ENCODE measurements around the gene FEM1C.

FEM1C gene

DNA sequence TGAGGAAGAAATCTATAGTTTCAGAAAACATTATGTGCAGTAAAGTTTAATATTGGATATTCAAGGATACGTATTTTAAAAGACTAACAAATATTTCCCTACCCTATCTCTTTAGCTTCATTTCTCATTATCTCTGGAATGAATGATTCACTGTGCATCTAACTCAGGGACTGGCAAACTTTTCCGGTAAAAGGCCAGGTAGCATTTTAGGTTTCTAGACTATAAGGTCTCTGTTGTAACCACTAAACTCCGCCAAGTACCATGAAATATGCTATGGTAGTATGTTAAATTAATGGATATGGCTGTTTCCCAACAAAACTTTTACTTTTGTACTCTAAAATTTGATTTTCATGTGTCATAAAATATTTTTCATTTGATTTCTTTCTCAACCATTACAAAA lies 13.2 kb downstream of the FEM1C start:
- in situ Hi-C loops (cut with HindIII; ENCODE audit: low sequenced_read_pairs): no loop called here
- no peak for TF ChIP-seq CTCF (IDR thresholded peaks at IDR 0.05; ENCODE audit: low read depth, low read length, missing control alignments)
- no peak overlapping the region for H3K4me3 ChIP-seq (ENCODE audit: low read depth, low read length)
- no peak for DNase-seq (ENCODE audit: low read depth)

- no peak for TF ChIP-seq CTCF (IDR thresholded peaks at IDR 0.05; ENCODE audit: low read depth, low read length, missing control alignments)
- in situ Hi-C loops (cut with HindIII; ENCODE audit: low sequenced_read_pairs): no loop called here
- no peak for DNase-seq (ENCODE audit: low read depth)
- no peak overlapping the region for H3K4me3 ChIP-seq (ENCODE audit: low read depth, low read length)
These were observed 14.1 kb downstream of the FEM1C start for GRCh38 chr5:115530426-115530825.

DNA sequence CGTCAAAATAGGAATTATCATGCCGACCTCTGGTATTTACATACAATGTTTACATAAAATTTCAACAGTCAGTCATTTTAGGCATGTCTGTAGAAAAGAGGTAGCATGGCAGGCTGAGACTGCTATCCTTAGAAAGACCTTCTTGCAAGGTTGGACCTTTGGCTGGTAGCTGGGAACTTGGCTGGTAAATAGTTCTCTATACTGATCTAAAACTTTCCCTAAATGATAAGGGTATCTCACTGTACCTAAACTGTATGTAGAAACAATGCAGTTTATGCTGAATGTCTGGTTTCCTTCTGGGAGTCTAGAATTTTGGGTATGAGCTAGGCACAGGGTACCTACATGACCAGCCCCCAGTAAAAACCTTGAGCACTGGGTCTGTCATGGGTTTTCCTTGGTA lies 18.0 kb downstream of the FEM1C start:
- in situ Hi-C loops (cut with HindIII; ENCODE audit: low sequenced_read_pairs): no loop called here
- DNase-seq (ENCODE audit: low read depth): no peak
- TF ChIP-seq CTCF (IDR thresholded peaks at IDR 0.05; ENCODE audit: low read depth, low read length, missing control alignments): no peak
- H3K4me3 ChIP-seq (ENCODE audit: low read depth, low read length): no peak overlapping the region

GRCh38 chr5:115524199-115524847 lies 20.3 kb downstream of the FEM1C start:
- in situ Hi-C loops (cut with HindIII; ENCODE audit: low sequenced_read_pairs): no loop called here
- H3K4me3 ChIP-seq (ENCODE audit: low read depth, low read length): no peak overlapping the region
- no peak for DNase-seq (ENCODE audit: low read depth)
- TF ChIP-seq CTCF (IDR thresholded peaks at IDR 0.05; ENCODE audit: low read depth, low read length, missing control alignments): no peak

GRCh38 chr5:115522832-115523403 lies 21.7 kb downstream of the FEM1C start:
- DNase-seq (ENCODE audit: low read depth): no peak
- TF ChIP-seq CTCF (IDR thresholded peaks at IDR 0.05; ENCODE audit: low read depth, low read length, missing control alignments): no peak
- in situ Hi-C loops (cut with HindIII; ENCODE audit: low sequenced_read_pairs): no loop called here
- H3K4me3 ChIP-seq (ENCODE audit: low read depth, low read length): no peak overlapping the region

DNA sequence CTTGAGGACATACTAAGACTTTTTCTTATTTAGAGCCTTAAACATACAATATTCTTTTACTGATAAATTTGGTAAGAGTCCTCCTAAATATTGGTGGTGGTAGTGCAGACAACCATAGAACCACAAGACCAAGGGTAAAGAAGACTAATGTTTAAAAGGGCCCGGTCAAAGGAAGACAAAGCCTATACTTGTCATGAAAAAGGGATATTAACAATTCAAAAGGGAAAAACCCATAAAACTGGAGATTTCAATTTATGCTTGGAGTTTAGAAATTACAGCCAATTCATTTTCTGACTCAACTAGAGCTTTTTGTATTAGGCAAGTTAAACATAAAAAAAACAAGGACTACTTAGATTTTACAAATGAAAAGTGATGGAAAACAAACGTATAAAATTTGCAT lies 24.4 kb downstream of the FEM1C start:
- no peak for TF ChIP-seq CTCF (IDR thresholded peaks at IDR 0.05; ENCODE audit: low read depth, low read length, missing control alignments)
- H3K4me3 ChIP-seq (ENCODE audit: low read depth, low read length): no peak overlapping the region
- DNase-seq (ENCODE audit: low read depth): no peak
- in situ Hi-C loops (cut with HindIII; ENCODE audit: low sequenced_read_pairs): no loop called here
